Trophoblast cell (in vitro differentiated cells and primary cell): Measurements from ENCODE around the gene ZNF800.
A peak's percentile ranks its signal among the peaks of the same experiment; 100 is the strongest.

Experiments used
- DNase-seq, 2 donors: peaks; one replicate each; pipeline ENCODE4 v3.0.0-alpha.2; 2016
- H2AFZ ChIP-seq: 2 replicates; pipeline ENCODE4 v1.6.1; 2013; ENCODE audit warnings: low read length, moderate library complexity, mild to moderate bottlenecking; ENCODE audit not compliant: insufficient read depth, poor library complexity
- H2AK5ac ChIP-seq: 2 replicates; pipeline ENCODE4 v1.6.1; 2013; ENCODE audit warnings: mild to moderate bottlenecking, low read length
- H2BK120ac ChIP-seq: 2 replicates; pipeline ENCODE4 v1.6.1; 2013; ENCODE audit warnings: low read length, mild to moderate bottlenecking, moderate library complexity; ENCODE audit not compliant: insufficient read depth, poor library complexity
- H2BK12ac ChIP-seq: 2 replicates; pipeline ENCODE4 v1.6.1; 2013; ENCODE audit warnings: mild to moderate bottlenecking, low read length, moderate library complexity
- H2BK5ac ChIP-seq: 2 replicates; pipeline ENCODE4 v1.6.1; 2013; ENCODE audit warnings: low read length, low read depth, moderate library complexity, mild to moderate bottlenecking; ENCODE audit not compliant: poor library complexity
- H3K14ac ChIP-seq: 2 replicates; pipeline ENCODE4 v1.6.1; 2013; ENCODE audit warnings: mild to moderate bottlenecking, low read length
- H3K18ac ChIP-seq: 2 replicates; pipeline ENCODE4 v1.6.1; 2013; ENCODE audit warnings: mild to moderate bottlenecking, low read length
- H3K23ac ChIP-seq: 2 replicates; pipeline ENCODE4 v1.6.1; 2013; ENCODE audit warnings: low read length
- H3K27ac ChIP-seq: 2 replicates; pipeline ENCODE4 v1.5.1; 2013; ENCODE audit warnings: low read depth, mild to moderate bottlenecking, inconsistent platforms, low read length, moderate library complexity
- H3K27me3 ChIP-seq: 2 replicates; pipeline ENCODE4 v1.6.1; 2013; ENCODE audit warnings: inconsistent platforms, mild to moderate bottlenecking, low read length, moderate library complexity; ENCODE audit not compliant: insufficient read depth
- H3K36me3 ChIP-seq, 2 experiments: 1 replicate in 1 of 2; 2 replicates in 1 of 2; pipeline ENCODE4 v1.6.1; 2013; ENCODE audit warnings: low read length in 2 of 2, mild to moderate bottlenecking in 2 of 2, moderate library complexity in 1 of 2; ENCODE audit not compliant: insufficient read depth in 2 of 2, control insufficient read depth in 1 of 2
- H3K4ac ChIP-seq: 2 replicates; pipeline ENCODE4 v1.6.1; 2013; ENCODE audit warnings: low read depth, mild to moderate bottlenecking, low read length, moderate library complexity
- H3K4me1 ChIP-seq, 2 experiments: 1 replicate in 1 of 2; 2 replicates in 1 of 2; pipeline ENCODE4 v1.6.1; 2013; ENCODE audit warnings: low read length in 2 of 2, mild to moderate bottlenecking in 2 of 2, moderate library complexity in 1 of 2; ENCODE audit not compliant: insufficient read depth in 2 of 2, control insufficient read depth in 1 of 2
- H3K4me2 ChIP-seq: 2 replicates; pipeline ENCODE4 v1.6.1; 2013; ENCODE audit warnings: inconsistent platforms, mild to moderate bottlenecking, low read length, moderate library complexity
- H3K4me3 ChIP-seq: 2 replicates; pipeline ENCODE4 v1.5.1; 2013; ENCODE audit warnings: mild to moderate bottlenecking, low read depth, low read length, inconsistent platforms
- H3K79me1 ChIP-seq: one replicate; pipeline ENCODE4 v1.6.1; 2013; ENCODE audit warnings: low read length
- H3K79me2 ChIP-seq: 2 replicates; pipeline ENCODE4 v1.6.1; 2013; ENCODE audit warnings: low read length, mild to moderate bottlenecking; ENCODE audit not compliant: control insufficient read depth, insufficient read depth, poor library complexity
- H3K9ac ChIP-seq: 2 replicates; pipeline ENCODE4 v1.6.1; 2013; ENCODE audit warnings: mild to moderate bottlenecking, low read length
- H3K9me3 ChIP-seq: 2 replicates; pipeline ENCODE4 v1.6.1; 2013; ENCODE audit warnings: low read depth, mild to moderate bottlenecking, control low read depth, inconsistent platforms, low read length; ENCODE audit not compliant: insufficient read depth
- H4K12ac ChIP-seq: 2 replicates; pipeline ENCODE4 v1.6.1; 2013; ENCODE audit warnings: low read depth, mild to moderate bottlenecking, low read length, moderate library complexity
- H4K8ac ChIP-seq: 2 replicates; pipeline ENCODE4 v1.6.1; 2013; ENCODE audit warnings: low read depth, mild to moderate bottlenecking, low read length, moderate library complexity
- H4K91ac ChIP-seq: one replicate; pipeline ENCODE4 v1.6.1; 2013; ENCODE audit warnings: low read depth, mild to moderate bottlenecking, low read length, moderate library complexity
- WGBS: extraction: QIAGEN DNeasy Blood & Tissue Kit; methylation state at CpG from one replicate; pipeline ENCODE4 v1.1.7; 2013; ENCODE audit warnings: missing lambda C conversion rate; ENCODE audit not compliant: insufficient read length, insufficient coverage; ENCODE audit errors: extremely low coverage; 5-methylcytosine and 5-hydroxymethylcytosine counted together

Gene ZNF800

DNA sequence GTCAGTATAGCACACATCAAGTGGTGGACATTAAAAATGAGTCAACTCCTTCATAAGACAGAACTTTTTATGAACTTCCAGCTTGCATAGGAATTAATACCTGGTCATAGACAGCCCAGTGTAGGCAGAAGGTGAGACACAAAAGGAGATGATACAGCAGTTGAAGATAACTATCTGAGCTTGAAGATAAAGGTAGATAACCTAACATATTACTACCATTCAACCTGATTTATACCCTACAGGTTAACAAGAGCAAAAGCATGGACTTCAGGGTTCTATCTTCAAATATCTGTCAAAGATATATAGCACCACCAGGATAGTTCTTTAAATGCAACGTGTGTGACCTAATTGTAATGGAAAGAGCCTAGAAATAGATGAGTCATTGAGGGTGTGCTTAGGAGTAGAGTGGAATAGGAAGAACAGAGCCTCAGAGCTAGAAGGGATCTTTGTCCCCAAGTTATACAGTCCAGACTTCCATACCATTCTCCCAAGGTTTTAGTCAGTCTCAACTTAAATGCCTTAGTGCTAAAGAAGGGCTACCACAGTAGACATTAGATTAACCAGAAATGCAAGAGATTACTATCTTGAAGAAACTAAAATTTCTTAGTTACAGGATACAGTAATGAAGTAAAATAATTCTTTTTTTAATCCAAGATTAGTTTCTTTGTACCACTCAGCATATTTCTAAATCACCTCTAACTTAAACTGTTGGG lies 9.2 kb downstream of the ZNF800 start:
- no peak overlapping the region for H3K14ac ChIP-seq
- no peak overlapping the region for H2AK5ac ChIP-seq
- no peak overlapping the region for H4K8ac ChIP-seq
- no peak overlapping the region for H2BK12ac ChIP-seq
- no peak overlapping the region for H3K23ac ChIP-seq
- peak overlapping the region; percentile 58 for H3K27ac ChIP-seq
- H4K91ac ChIP-seq, result no peak overlapping the region
- no peak overlapping the region for H2AFZ ChIP-seq
- H3K4ac ChIP-seq, result no peak overlapping the region
- no peak overlapping the region for H4K12ac ChIP-seq
- H3K4me2 ChIP-seq, result no peak overlapping the region
- H3K9ac ChIP-seq, result no peak overlapping the region
- no CpG with 5 or more reads among the region's 1 CpG for WGBS
- H3K79me2 ChIP-seq, result no peaks in the 10 kb centered on the region
- no peak overlapping the region for H2BK5ac ChIP-seq
- H3K4me3 ChIP-seq, result no peak overlapping the region
- H3K9me3 ChIP-seq, result no peaks in the 10 kb centered on the region
- no peaks in the 10 kb centered on the region for H3K79me1 ChIP-seq
- H3K4me1 ChIP-seq, result peaks cover 0 to 2% of the 10 kb centered on the region in 2 experiments
- peaks cover 0 to 5% of the 10 kb centered on the region in 2 experiments for H3K36me3 ChIP-seq
- no peaks in the 10 kb centered on the region for H3K27me3 ChIP-seq
- no peak overlapping the region for H2BK120ac ChIP-seq
- DNase-seq, result peak; percentile 10 to 60
- H3K18ac ChIP-seq, result no peak overlapping the region

DNA sequence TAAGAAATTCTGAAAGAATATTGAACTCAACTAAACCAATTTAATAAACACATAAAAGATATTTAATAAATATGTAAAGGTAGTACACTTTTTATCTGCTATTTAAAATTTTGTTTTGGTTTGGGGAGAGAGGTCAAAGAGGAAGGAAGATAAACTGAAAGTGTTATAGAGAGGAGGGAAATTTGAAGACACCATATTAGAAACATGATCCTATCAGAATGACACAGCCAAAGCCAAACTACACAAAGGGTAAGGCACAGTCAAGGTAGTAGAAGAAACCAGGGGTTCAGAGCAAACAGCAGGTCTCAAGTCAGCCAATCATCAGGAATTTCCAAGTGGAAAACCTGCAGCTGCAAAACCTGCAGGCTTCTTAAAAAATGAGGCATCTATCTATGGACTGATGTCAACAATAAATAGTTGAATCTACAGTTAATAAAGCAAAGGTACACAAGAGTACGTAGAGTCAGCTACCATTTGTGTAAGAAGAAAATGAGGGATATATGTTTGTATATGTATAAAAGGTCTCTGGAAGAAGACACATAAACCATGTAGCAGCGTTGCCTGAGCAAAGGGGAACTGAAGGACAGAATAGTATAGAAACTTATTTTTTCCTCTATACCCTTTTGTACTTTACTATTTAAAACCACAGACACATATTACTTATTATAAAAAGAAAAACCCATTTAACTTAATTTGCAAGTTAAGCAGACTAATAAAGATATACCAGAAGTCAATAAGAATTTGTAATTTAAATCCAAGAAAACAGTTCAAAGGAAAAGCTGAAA lies 10.0 kb downstream of the ZNF800 start:
- H3K23ac ChIP-seq, result no peak overlapping the region
- no peaks in the 10 kb centered on the region for H3K9me3 ChIP-seq
- H3K4me2 ChIP-seq, result no peak overlapping the region
- H3K36me3 ChIP-seq, result peaks cover 0 to 4% of the 10 kb centered on the region in 2 experiments
- H4K91ac ChIP-seq, result no peak overlapping the region
- no peak overlapping the region for H2AK5ac ChIP-seq
- no peak overlapping the region for H2AFZ ChIP-seq
- no peaks in the 10 kb centered on the region for H3K79me1 ChIP-seq
- no peak overlapping the region for H2BK5ac ChIP-seq
- no peaks in the 10 kb centered on the region for H3K27me3 ChIP-seq
- no peak overlapping the region for H3K14ac ChIP-seq
- H3K9ac ChIP-seq, result no peak overlapping the region
- H2BK12ac ChIP-seq, result no peak overlapping the region
- no peak overlapping the region for H2BK120ac ChIP-seq
- no peak overlapping the region for H3K4me3 ChIP-seq
- no peak overlapping the region for H4K12ac ChIP-seq
- no peak for DNase-seq
- H3K4me1 ChIP-seq, result peaks cover 0 to 2% of the 10 kb centered on the region in 2 experiments
- no peak overlapping the region for H3K4ac ChIP-seq
- H3K27ac ChIP-seq, result peak overlapping the region; percentile 58
- no peak overlapping the region for H4K8ac ChIP-seq
- no peaks in the 10 kb centered on the region for H3K79me2 ChIP-seq
- H3K18ac ChIP-seq, result no peak overlapping the region
- WGBS, result no CpG with 5 or more reads among the region's 2 CpGs

DNA sequence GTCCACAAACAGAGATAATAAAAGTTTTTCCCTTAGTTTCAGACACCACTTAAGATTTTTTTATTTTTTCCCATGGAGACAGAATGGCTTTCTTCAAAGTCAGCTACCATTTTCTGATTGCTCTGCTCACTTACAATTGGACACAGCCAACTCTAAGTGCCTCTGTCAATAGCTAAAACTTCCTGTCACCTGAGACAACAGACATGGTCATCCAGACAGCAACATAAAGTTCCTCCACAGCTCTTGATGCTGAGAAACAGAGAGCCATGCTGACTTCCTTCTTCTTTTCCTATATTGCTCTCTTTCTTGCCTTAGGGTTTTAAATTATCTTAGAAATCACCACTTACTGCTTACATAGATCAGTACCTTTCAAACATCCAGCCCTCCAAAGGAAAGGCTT lies 12.0 kb downstream of the ZNF800 start:
- H3K79me2 ChIP-seq, result no peaks in the 10 kb centered on the region
- no peak overlapping the region for H2BK12ac ChIP-seq
- no peak overlapping the region for H3K9ac ChIP-seq
- no peak overlapping the region for H3K18ac ChIP-seq
- H3K4me1 ChIP-seq, result peaks cover 0 to 2% of the 10 kb centered on the region in 2 experiments
- no peak overlapping the region for H4K8ac ChIP-seq
- no peaks in the 10 kb centered on the region for H3K27me3 ChIP-seq
- no peak overlapping the region for H3K4ac ChIP-seq
- H3K9me3 ChIP-seq, result no peaks in the 10 kb centered on the region
- no peak overlapping the region for H3K23ac ChIP-seq
- H3K4me2 ChIP-seq, result no peak overlapping the region
- no peak overlapping the region for H3K27ac ChIP-seq
- no peak overlapping the region for H4K12ac ChIP-seq
- H4K91ac ChIP-seq, result no peak overlapping the region
- no peak overlapping the region for H2AFZ ChIP-seq
- H3K79me1 ChIP-seq, result no peaks in the 10 kb centered on the region
- no peak overlapping the region for H2AK5ac ChIP-seq
- DNase-seq, result no peak
- no peak overlapping the region for H3K14ac ChIP-seq
- no peak overlapping the region for H2BK5ac ChIP-seq
- no peak overlapping the region for H2BK120ac ChIP-seq
- no peaks in the 10 kb centered on the region for H3K36me3 ChIP-seq
- H3K4me3 ChIP-seq, result no peak overlapping the region

DNA sequence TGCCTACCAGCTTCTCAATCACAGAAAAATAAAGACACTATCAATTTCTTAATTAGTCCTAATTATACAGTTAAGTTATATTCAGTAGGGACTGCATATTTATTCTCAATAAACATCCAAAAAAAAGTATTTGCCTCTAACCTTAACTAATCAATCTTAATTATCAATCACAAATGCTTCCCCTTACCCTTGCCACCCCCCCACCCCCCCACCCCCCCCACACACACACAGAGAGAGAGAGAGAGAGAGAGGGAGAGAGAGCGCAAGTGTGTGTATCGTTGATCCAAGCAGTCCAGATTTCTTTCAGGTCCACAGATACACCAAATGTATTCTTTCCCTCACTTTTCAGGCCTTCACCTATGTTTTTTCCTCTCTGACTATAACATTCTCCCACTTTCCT lies 12.9 kb downstream of the ZNF800 start:
- no CpG with 5 or more reads among the region's 2 CpGs for WGBS
- Histone ChIP-seq H3K23ac (no peak overlapping the region), H4K12ac (no peak overlapping the region), H3K36me3 (peaks cover 0 to under 1% of the 10 kb centered on the region in 2 experiments), H3K27me3 (no peaks in the 10 kb centered on the region), H3K4me2 (no peak overlapping the region), H2AK5ac (no peak overlapping the region), H2AFZ (no peak overlapping the region), H2BK12ac (no peak overlapping the region), H2BK120ac (no peak overlapping the region), H3K14ac (no peak overlapping the region), H3K9me3 (no peaks in the 10 kb centered on the region), H3K9ac (no peak overlapping the region), H3K4me3 (no peak overlapping the region), H3K4ac (no peak overlapping the region), H3K18ac (no peak overlapping the region), H3K79me1 (no peaks in the 10 kb centered on the region), H3K27ac (no peak overlapping the region), H2BK5ac (no peak overlapping the region), H3K4me1 (peaks cover 0 to 2% of the 10 kb centered on the region in 2 experiments), H4K91ac (no peak overlapping the region), H3K79me2 (no peaks in the 10 kb centered on the region), H4K8ac (no peak overlapping the region)
- DNase-seq, result no peak
